Ovary (tissue), 9 donors: ENCODE results near the gene TET3. TPM values are rescaled to one million over a fixed set of nuclear protein-coding genes. Genes with fewer than 3 reads are reported as not detected.

Source experiments
- DNase-seq, 5 donors: peaks; one replicate each; pipeline ENCODE4 v3.0.0-alpha.2; 2019 to 2020
- H3K27ac ChIP-seq, 2 donors: fragments of 200-600 bp; one replicate each; pipeline versions ENCODE4 v1.5.1 to v1.8.0; 2019 to 2022
- H3K27me3 ChIP-seq: fragments of 200-600 bp; one replicate; pipeline ENCODE4 v1.8.0; 2022
- H3K36me3 ChIP-seq: fragments of 200-600 bp; sonication (generic); one replicate; pipeline ENCODE4 v1.5.1; 2019
- H3K4me1 ChIP-seq: one replicate; pipeline ENCODE4 v1.8.1; 2013; ENCODE audit warnings: mild to moderate bottlenecking, moderate library complexity; ENCODE audit not compliant: insufficient read depth
- H3K4me3 ChIP-seq: fragments of 200-600 bp; sonication (generic); one replicate; pipeline ENCODE4 v1.5.1; 2017
- H3K9me3 ChIP-seq, 2 donors: fragments of 200-600 bp in 1 of 2; sonication (generic) in 1 of 2; one replicate each; pipeline versions ENCODE4 v1.5.1 to v1.8.1; 2013 to 2019; ENCODE audit warnings: mild to moderate bottlenecking in 1 of 2, moderate library complexity in 1 of 2
- CTCF ChIP-seq, 3 donors: fragments of 450-650 bp in 2 of 3; fragments of 200-600 bp in 1 of 3; IDR thresholded peaks; one replicate each; pipeline versions ENCODE4 v1.5.1 to v1.8.0; 2016 to 2022; ENCODE audit warnings: antibody characterized with exemption in 3 of 3, mild to moderate bottlenecking in 1 of 3
- EP300 ChIP-seq: sonication (generic); formaldehyde crosslinking; IDR thresholded peaks from one replicate; pipeline ENCODE4 v1.6.1; 2017; ENCODE audit warnings: antibody characterized with exemption
- POLR2A ChIP-seq: fragments of 450-650 bp; IDR thresholded peaks from one replicate; pipeline ENCODE4 v1.6.1; 2017; ENCODE audit warnings: antibody characterized with exemption, mild to moderate bottlenecking, moderate library complexity
- WGBS, 3 donors: extraction: QIAGEN DNeasy Blood & Tissue Kit in 1 of 3; methylation state at CpG; one replicate each; pipeline versions ENCODE4 v1.1.5 to v1.1.7; 2013 to 2017; 5-methylcytosine and 5-hydroxymethylcytosine counted together
- intact Hi-C, 4 donors: fragments of 100-400 bp; cut with DNase I; formaldehyde crosslinking; loops; one replicate each; pipeline versions ENCODE4 v1.11.0 to v1.15.1; 2022 to 2023
- polyA plus RNA-seq, 2 donors: library from polyadenylated mRNA; stranded (reverse); fragments of 200-250 nt in 1 of 2; fragments of 350-450 nt in 1 of 2; fragmentation: Illumina TruSeq in 1 of 2; extraction: RNeasy Lipid Tissue Mini Kit (QIAGEN cat#74804) in 1 of 2; gene quantifications; one replicate each; pipeline ENCODE4 v1.2.3, GENCODE V29; 2013 to 2014
- total RNA-seq, 7 donors: library from RNA; depleted of rRNA in 2 of 7; stranded (reverse); fragments of >200 nt in 2 of 7; fragmentation: NEBNext Ultra II Directional in 3 of 7; extraction: Animal tissue kit (Norgen Biotek cat#: 25700) in 3 of 7; gene quantifications; one replicate each; pipeline versions ENCODE4 v1.1.0 to v1.2.4, GENCODE V29; 2016 to 2023
- donor health status: DM: no; HTN: no; CAD: no; lungs with moderate emphysema.
- donor health status: DM: no; HTN: no; CAD: no.
- donor health status: Bipolar disorder and iron deficiency.
- donor health status: DM: yes; HTN: yes; CAD: no.
- donor health status: DM: no; HTN: no; CAD: no.
- donor health status: DM: yes; HTN: yes; CAD: no.

TET3 gene
- total and polyA plus RNA-seq, 9 donors, result 2.6 to 13.5 (median 6.8) TPM

GRCh38 chr2:73952499-73953446 lies 31.9 kb upstream of the TET3 start:
- Histone ChIP-seq H3K9me3 (no peaks in the 10 kb centered on the region), H3K27me3 (no peaks in the 10 kb centered on the region), H3K36me3 (no peaks in the 10 kb centered on the region), H3K4me1 (no peaks in the 10 kb centered on the region), H3K27ac (no peak overlapping the region), H3K4me3 (no peak overlapping the region)
- no peak for TF ChIP-seq POLR2A
- no peak for TF ChIP-seq CTCF (IDR thresholded peaks at IDR 0.05)
- no peak for TF ChIP-seq EP300
- intact Hi-C loops, result no loop called here
- no peak for DNase-seq
- WGBS, 3 donors, result 63 to 88% (median 77%) methylated on average over 12 of the region's 12 CpGs

- no peak for DNase-seq
- Histone ChIP-seq H3K36me3 (no peaks in the 10 kb centered on the region), H3K9me3 (no peaks in the 10 kb centered on the region), H3K4me1 (no peaks in the 10 kb centered on the region), H3K4me3 (no peak overlapping the region), H3K27me3 (no peaks in the 10 kb centered on the region), H3K27ac (no peak overlapping the region)
- 93 to 97% (median 96%) methylated on average over 5 of the region's 5 CpGs for WGBS, 3 donors
- TF ChIP-seq POLR2A (no peak), CTCF (IDR thresholded peaks at IDR 0.05) (no peak), EP300 (no peak)
- intact Hi-C loops, result no loop called here
Observed at GRCh38 chr2:73956218-73956865, 28.4 kb upstream of the TET3 start.

- Histone ChIP-seq H3K27me3 (no peaks in the 10 kb centered on the region), H3K36me3 (no peaks in the 10 kb centered on the region), H3K9me3 (no peaks in the 10 kb centered on the region), H3K4me3 (no peak overlapping the region), H3K4me1 (no peaks in the 10 kb centered on the region), H3K27ac (no peak overlapping the region)
- 81 to 93% (median 87%) methylated on average over 4 of the region's 4 CpGs for WGBS, 3 donors
- intact Hi-C loops, result no loop called here
- no peak for TF ChIP-seq POLR2A
- TF ChIP-seq CTCF (IDR thresholded peaks at IDR 0.05), result no peak
- TF ChIP-seq EP300, result no peak
- DNase-seq, result no peak
Observed at GRCh38 chr2:73961274-73961673, 23.4 kb upstream of the TET3 start.

GRCh38 chr2:73961823-73962615 lies 22.7 kb upstream of the TET3 start:
- intact Hi-C loops, result no loop called here
- Histone ChIP-seq H3K4me3 (no peak overlapping the region), H3K27me3 (no peaks in the 10 kb centered on the region), H3K4me1 (no peaks in the 10 kb centered on the region), H3K27ac (no peak overlapping the region), H3K9me3 (no peaks in the 10 kb centered on the region), H3K36me3 (no peaks in the 10 kb centered on the region)
- no peak for DNase-seq
- TF ChIP-seq CTCF (IDR thresholded peaks at IDR 0.05) (no peak), POLR2A (no peak), EP300 (no peak)
- whole genome bisulfite sequencing, 3 donors, result 84 to 90% (median 87%) methylated on average over 12 of the region's 12 CpGs
